Mononuclear cell (primary cell): Measurements from ENCODE around the gene ICAM2. TPM values are rescaled to one million over a fixed set of nuclear protein-coding genes. Genes with fewer than 3 reads are reported as not detected.
"Not testable (repeated sequence)": the region's sequence is repeated elsewhere in the genome, so short reads cannot be mapped to it uniquely, and the experiment has no call there.

ENCODE experiments used
- H3K27me3 ChIP-seq: 2 replicates; pipeline ENCODE4 v1.6.0; 2011; ENCODE audit warnings: low read length, control low read depth; ENCODE audit not compliant: insufficient read depth
- H3K4me1 ChIP-seq: 2 replicates; pipeline ENCODE4 v1.5.1; 2011; ENCODE audit warnings: mild to moderate bottlenecking, low read length, control low read depth; ENCODE audit not compliant: insufficient read depth
- H3K4me3 ChIP-seq: 2 replicates; pipeline ENCODE4 v1.5.1; 2011; ENCODE audit warnings: mild to moderate bottlenecking, low read length, moderate library complexity
- H3K9me3 ChIP-seq: 2 replicates; pipeline ENCODE4 v1.5.1; 2011; ENCODE audit warnings: low read depth, mild to moderate bottlenecking, control low read depth, low read length
- total RNA-seq: library from RNA; depleted of rRNA; stranded (reverse); fragments of >200 nt; gene quantifications from one replicate; pipeline ENCODE4 v1.2.3, GENCODE V29; 2012

Gene ICAM2
- total RNA-seq, 1 donor, result 40.1 TPM

- Histone ChIP-seq H3K9me3 (no peaks in the 10 kb centered on the region), H3K4me1 (peaks cover 42% of the 10 kb centered on the region), H3K27me3 (no peaks in the 10 kb centered on the region), H3K4me3 (no peak overlapping the region)
These were observed 12.6 kb downstream of the ICAM2 start for GRCh38 chr17:64007838-64008282.

DNA sequence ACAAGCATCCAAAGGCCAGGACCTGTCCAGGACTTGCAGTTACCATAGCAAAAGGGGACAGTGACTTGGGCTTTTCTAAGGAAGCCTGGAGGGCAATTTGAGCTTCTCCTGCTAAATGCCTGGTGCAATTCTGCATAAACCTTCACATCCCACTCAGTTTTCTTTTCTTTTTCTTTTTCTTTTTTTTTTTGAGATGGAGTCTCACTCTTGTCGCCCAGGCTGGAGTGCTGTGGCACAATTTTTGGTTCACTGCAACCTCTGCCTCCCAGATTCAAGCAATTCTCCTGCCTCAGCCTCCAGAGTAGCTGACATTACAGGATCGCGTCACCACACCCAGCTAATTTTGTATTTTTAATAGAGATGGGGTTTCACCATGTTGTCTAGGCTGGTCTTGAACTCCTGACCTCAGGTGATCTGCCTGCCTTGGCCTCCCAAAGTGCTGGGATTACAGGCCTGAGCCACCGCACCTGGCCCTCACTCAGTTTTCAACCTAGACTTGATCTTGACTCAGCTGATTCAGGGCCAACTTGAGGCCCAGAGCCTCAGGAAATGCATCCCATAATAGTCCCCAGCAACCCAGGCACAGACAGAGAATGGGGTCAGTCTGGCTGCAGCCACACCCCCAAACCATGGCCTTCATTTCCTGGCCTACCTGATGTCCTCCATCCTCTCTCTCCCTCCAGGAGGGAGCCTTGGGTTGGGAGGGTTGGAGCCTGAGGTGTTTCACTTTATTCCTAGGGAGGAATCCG is 13.2 kb downstream of the ICAM2 start:
- H3K9me3 ChIP-seq, H3K4me3 ChIP-seq, H3K27me3 ChIP-seq: not testable (repeated sequence)
- H3K4me1 ChIP-seq, result peaks cover 43% of the 10 kb centered on the region

GRCh38 chr17:64006361-64007088 is 13.9 kb downstream of the ICAM2 start:
- Histone ChIP-seq H3K4me1 (peaks cover 50% of the 10 kb centered on the region), H3K4me3 (no peak overlapping the region), H3K9me3 (no peaks in the 10 kb centered on the region), H3K27me3 (no peaks in the 10 kb centered on the region)

GRCh38 chr17:64005734-64006167 is 14.7 kb downstream of the ICAM2 start:
- no peak overlapping the region for H3K4me3 ChIP-seq
- peaks cover 57% of the 10 kb centered on the region for H3K4me1 ChIP-seq
- H3K27me3 ChIP-seq, result no peaks in the 10 kb centered on the region
- no peaks in the 10 kb centered on the region for H3K9me3 ChIP-seq

DNA sequence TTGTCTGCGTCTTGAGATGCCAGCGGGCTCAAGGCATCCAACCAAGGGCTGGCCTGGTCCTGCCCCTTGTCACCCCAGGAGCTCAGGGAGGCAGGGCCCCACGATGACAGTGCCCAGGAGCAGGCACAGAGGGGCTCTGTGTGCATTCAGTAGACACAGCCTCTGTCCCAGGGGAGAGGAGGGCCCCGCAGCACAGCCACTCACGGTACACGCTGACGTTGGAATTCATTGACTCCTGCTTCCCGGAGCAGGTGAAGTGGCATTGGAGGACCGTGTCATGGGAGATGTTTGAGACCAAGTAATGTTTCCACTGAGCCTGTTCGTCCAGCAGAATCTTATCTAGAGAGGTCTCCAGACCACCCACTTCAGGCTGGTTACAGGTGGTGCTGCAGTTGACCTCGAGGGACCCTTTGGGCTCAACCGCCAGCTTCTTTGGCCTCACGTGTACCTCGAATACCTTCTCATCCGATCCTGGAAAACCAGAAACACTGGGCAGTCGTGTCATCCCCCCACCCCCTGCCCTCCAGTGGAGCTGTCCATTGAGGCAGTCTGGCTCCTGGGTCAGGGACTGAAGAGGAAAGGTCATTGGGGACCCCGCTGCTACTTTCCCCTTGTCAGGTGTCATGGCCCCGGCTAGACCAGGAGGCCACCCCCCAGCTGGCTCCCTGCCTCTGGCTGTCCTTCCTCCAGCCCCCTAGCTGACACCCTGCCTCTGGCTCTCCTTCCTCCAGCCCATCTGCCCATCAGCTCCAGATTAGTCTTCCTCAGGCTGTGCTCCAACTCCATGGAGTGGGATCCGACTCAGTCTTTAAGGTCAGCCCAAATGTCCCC is 15.3 kb downstream of the ICAM2 start:
- no peaks in the 10 kb centered on the region for H3K27me3 ChIP-seq
- H3K4me3 ChIP-seq, result no peak overlapping the region
- H3K4me1 ChIP-seq, result peaks cover 56% of the 10 kb centered on the region
- H3K9me3 ChIP-seq, result no peaks in the 10 kb centered on the region

DNA sequence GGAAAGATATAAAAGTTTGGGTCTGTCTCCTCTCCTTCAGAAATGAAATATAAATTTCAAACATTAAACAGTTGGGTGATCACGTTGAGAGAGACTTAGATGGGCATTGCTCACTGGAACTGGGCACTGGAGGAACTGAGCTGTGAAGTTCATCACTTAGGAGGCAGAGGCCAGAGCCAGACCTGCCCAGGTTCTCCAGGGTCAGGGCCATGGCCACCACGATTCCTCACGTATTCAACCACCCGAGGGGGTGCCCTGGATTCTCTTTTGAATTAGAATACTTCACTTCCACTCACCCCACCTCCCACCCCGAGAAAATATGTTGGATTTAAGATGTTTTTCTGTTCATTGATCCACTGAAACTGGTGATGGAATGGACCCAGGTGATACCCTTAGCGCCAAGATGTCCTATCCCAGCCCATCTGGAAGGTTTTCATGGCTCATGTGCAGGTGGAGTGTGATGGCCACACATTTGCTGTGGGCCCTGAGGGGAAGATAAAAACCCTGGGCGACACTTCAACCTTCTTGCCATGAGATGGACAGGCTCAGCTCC is 16.1 kb downstream of the ICAM2 start:
- no peaks in the 10 kb centered on the region for H3K9me3 ChIP-seq
- H3K4me3 ChIP-seq, result no peak overlapping the region
- H3K4me1 ChIP-seq, result peaks cover 53% of the 10 kb centered on the region
- no peaks in the 10 kb centered on the region for H3K27me3 ChIP-seq

- Histone ChIP-seq H3K9me3 (no peaks in the 10 kb centered on the region), H3K27me3 (no peaks in the 10 kb centered on the region), H3K4me3 (no peak overlapping the region), H3K4me1 (peaks cover 53% of the 10 kb centered on the region)
These were observed 16.8 kb downstream of the ICAM2 start for GRCh38 chr17:64003526-64004121.

DNA sequence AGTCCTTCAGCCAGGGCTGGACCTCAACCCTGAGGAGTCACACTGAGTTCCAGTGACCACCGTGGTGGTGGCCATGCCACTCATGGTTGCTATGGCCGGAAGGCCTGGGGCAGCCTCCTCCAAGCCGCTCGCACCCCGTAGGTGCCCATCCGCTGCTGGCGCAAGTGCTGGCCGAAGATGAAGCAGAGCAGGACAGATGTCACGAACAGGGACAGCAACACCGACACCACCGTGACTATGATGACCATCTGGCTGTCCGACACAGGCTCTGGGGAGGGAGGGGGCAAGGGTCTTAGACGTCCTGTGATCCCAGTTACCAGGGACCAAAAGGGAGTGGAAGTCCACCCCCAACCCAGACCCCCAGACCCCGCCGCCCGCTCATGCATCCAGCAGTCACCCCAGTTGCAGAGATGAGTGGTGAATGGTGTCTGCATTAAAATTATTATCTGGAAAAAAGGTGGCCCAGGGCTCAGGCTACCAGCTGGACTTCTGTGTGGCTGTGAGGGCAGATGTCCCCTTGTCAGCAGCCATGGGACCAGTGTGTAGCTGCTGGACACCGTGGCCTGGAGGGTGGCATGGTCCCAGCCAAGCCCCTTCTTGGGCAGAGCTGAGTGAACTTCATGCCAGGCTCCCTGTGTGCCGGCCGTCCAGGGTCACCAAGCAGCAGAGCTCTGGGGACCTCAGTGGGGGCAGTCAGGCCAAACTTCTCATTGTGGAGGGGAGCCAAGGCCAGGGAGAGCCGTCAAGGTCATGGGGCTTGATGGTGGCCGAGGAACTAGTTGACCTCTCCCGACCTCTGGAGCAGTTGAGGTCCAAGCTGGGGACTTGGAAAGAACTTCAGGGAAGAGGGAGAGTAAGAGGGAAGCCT is 17.5 kb downstream of the ICAM2 start:
- Histone ChIP-seq H3K9me3 (no peaks in the 10 kb centered on the region), H3K4me3 (no peak overlapping the region), H3K27me3 (no peaks in the 10 kb centered on the region), H3K4me1 (peaks cover 53% of the 10 kb centered on the region)

- H3K27me3 ChIP-seq, result peaks cover 8% of the 10 kb centered on the region
- no peaks in the 10 kb centered on the region for H3K9me3 ChIP-seq
- H3K4me1 ChIP-seq, result peaks cover 51% of the 10 kb centered on the region
- H3K4me3 ChIP-seq, result no peak overlapping the region
These were observed 18.5 kb downstream of the ICAM2 start for GRCh38 chr17:64001763-64002529.

- Histone ChIP-seq H3K4me1 (peaks cover 44% of the 10 kb centered on the region), H3K27me3 (peaks cover 8% of the 10 kb centered on the region), H3K9me3 (no peaks in the 10 kb centered on the region), H3K4me3 (no peak overlapping the region)
These were observed 19.3 kb downstream of the ICAM2 start for GRCh38 chr17:64001091-64001579.

DNA sequence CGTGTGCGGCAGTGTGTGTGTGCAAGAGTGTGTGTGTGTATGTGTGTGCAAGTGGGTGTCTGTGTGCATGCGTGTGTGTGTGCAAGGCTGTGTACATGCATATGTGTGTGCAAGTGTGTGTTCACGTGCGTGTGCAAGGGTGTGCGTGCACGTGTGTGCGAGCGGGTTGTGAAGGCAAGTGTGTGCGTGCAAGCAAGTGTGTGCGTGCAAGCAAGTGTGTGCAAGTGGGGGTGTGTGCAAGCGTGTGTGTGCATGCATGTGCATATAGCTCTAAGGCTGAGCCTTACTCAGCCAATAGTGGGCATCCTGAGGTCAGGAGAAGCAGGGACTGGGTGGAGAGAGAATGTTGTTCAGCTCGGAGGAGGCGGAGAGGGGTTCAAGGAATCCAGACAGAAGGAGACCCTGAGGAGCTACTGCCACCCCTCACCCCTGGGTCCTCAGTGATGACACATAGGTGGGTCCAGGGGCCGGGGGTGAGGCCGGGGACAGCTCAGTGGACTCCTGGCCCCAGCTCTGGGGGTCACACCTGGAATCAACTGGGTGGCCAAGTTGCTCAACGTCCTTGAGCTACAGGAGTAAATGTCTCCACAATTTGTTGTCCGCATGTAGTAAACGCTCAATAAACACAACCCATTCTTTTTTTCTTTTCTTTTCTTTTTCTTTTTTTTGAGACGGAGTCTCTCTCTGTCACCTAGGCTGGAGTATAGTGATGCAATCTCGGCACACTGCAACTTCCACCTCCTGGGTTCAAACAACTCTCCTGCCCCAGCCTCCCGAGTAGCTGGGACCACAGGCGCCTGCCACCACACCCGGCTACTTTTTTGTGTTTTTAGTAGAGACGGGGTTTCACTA is 20.5 kb downstream of the ICAM2 start:
- H3K4me1 ChIP-seq, result peaks cover 44% of the 10 kb centered on the region
- H3K4me3 ChIP-seq, result no peak overlapping the region
- H3K9me3 ChIP-seq, result no peaks in the 10 kb centered on the region
- H3K27me3 ChIP-seq, result peaks cover 8% of the 10 kb centered on the region
